ENCODE measurements around the gene CCDC88C.
"Not testable (repeated sequence)": the region's sequence is repeated elsewhere in the genome, so short reads cannot be mapped to it uniquely, and the experiment has no call there.

DNA sequence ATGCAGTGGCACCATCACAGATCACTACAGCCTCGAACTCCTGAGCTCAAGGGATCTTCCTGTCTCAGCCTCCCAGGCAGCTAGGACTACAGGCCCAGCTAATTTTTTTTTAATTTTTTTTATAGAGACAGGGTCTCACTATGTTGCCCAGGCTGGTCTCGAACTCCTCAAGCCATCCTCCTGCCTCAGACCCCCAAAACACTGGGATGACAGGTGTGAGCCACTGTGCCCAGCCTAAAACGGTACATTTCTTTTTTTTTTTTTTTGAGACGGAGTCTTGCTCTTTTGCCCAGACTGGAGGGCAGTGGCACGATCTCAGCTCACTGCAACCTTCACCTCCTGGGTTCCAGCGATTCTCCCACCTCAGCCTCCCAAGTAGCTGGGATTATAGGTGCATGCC, 8.4 kb downstream of the CCDC88C start:
- not testable (repeated sequence) for TF ChIP-seq CTCF (IDR thresholded peaks at IDR 0.05; ENCODE audit: borderline replicate concordance, extremely low read depth, low read length, poor library complexity, severe bottlenecking); EZH2 (IDR thresholded peaks at IDR 0.05; ENCODE audit: borderline replicate concordance, low read depth, low read length, severe bottlenecking)

Data from DND-41 (cell line).